Rectal smooth muscle tissue (tissue), 1 donor: ENCODE data around the gene IGF1R.

Experiments used
- H3K27ac ChIP-seq: one replicate; pipeline ENCODE4 v1.7.0; 2013; ENCODE audit warnings: low read depth, low read length, inconsistent platforms
- H3K27me3 ChIP-seq: one replicate; pipeline ENCODE4 v1.7.0; 2013; ENCODE audit warnings: low read length; ENCODE audit not compliant: control insufficient read depth, insufficient read depth
- H3K36me3 ChIP-seq: one replicate; pipeline ENCODE4 v1.7.0; 2013; ENCODE audit warnings: low read length; ENCODE audit not compliant: control insufficient read depth, insufficient read depth
- H3K4me1 ChIP-seq: one replicate; pipeline ENCODE4 v1.7.0; 2013; ENCODE audit warnings: low read length; ENCODE audit not compliant: control insufficient read depth, insufficient read depth
- H3K4me3 ChIP-seq: one replicate; pipeline ENCODE4 v1.7.0; 2013; ENCODE audit warnings: low read length
- H3K9ac ChIP-seq: one replicate; pipeline ENCODE4 v1.7.0; 2013; ENCODE audit warnings: low read length

IGF1R gene

DNA sequence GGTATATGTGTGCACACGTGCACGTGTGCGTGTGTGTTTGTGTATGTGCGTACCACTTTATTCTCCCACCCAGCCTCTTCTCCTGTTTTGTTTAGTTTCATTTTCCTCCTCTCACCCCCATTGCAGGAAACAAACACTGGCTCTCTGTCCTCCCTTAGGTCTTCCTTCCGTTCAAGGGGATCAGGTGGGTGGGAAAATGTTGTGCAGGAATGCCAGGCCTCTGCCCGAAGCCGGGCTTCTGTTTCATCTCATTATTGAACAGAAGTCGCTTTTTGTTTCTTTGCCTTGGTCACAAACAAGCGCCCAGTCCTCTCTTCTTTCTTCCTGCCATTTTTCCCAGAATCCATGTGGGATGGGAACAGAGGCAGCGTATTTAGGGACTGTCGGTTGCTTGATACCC is 69.6 kb downstream of the IGF1R start:
- no peak overlapping the region for H3K4me3 ChIP-seq
- H3K27ac ChIP-seq: peak overlapping the region; percentile 62
- H3K27me3 ChIP-seq: no peaks in the 10 kb centered on the region
- H3K9ac ChIP-seq: no peak overlapping the region
- H3K4me1 ChIP-seq: peaks cover 45% of the 10 kb centered on the region
- H3K36me3 ChIP-seq: no peaks in the 10 kb centered on the region

GRCh38 chr15:98718426-98719136 is 70.2 kb downstream of the IGF1R start:
- Histone ChIP-seq H3K9ac (no peak overlapping the region), H3K36me3 (no peaks in the 10 kb centered on the region), H3K27me3 (no peaks in the 10 kb centered on the region), H3K4me3 (no peak overlapping the region), H3K4me1 (peaks cover 39% of the 10 kb centered on the region), H3K27ac (peak overlapping the region; percentile 62)

DNA sequence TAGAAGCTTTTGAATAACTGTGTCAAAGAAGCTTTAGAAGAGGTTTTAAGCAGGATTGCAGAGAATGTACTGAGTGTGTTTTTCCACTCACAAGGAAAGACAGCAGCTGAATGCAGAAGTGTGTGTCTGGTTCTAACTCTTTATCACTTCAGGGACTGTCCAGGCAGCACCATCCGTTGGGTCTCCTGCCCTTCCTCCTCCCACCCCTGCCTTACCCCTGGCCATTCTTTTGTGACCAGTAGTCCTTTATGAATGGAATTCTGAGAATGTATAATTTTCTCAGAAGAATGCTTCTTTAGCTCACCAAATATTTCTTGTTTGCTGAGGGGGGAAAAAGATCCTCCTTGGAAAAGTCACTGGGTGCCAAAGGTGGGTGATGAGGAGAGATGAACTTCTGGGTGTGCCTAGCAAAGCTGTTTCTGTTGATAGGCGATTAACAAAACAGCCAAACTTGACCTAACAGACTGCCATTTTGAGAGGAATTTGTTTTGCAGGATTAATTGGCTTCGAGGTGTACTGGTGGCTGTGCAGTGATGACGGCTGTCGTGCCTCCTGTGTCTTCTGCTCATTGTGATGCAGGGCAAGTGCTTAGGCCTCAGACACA is 70.9 kb downstream of the IGF1R start:
- H3K36me3 ChIP-seq: no peaks in the 10 kb centered on the region
- no peaks in the 10 kb centered on the region for H3K27me3 ChIP-seq
- peak overlapping the region; percentile 33 for H3K27ac ChIP-seq
- peaks cover 35% of the 10 kb centered on the region for H3K4me1 ChIP-seq
- H3K9ac ChIP-seq: no peak overlapping the region
- H3K4me3 ChIP-seq: no peak overlapping the region

DNA sequence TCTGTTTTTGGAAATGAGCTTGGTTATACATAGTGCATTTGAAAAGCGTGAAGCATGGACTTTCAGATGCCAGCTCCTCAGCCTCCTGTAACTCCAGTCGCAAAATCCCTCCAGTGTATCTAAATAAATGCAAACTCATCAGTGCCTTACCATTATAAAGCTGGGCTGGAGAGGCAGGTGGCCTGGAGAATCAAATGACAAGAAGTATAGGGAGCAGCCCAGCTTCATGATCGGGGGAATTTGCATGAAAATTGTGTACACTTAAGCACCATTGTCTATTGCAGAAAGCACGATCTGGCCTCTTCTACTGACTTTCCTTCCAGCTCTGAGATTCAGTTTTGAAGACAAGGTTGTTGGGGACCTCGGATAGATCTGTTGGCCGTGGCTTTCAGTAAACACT is 71.7 kb downstream of the IGF1R start:
- Histone ChIP-seq H3K4me3 (no peak overlapping the region), H3K27me3 (no peaks in the 10 kb centered on the region), H3K4me1 (peaks cover 30% of the 10 kb centered on the region), H3K27ac (no peak overlapping the region), H3K9ac (no peak overlapping the region), H3K36me3 (no peaks in the 10 kb centered on the region)

GRCh38 chr15:98720577-98721565 is 72.5 kb downstream of the IGF1R start:
- Histone ChIP-seq H3K27me3 (no peaks in the 10 kb centered on the region), H3K4me1 (peaks cover 22% of the 10 kb centered on the region), H3K4me3 (no peak overlapping the region), H3K9ac (no peak overlapping the region), H3K27ac (no peak overlapping the region), H3K36me3 (no peaks in the 10 kb centered on the region)

GRCh38 chr15:98722209-98722608 is 73.9 kb downstream of the IGF1R start:
- no peak overlapping the region for H3K4me3 ChIP-seq
- H3K4me1 ChIP-seq: peaks cover 20% of the 10 kb centered on the region
- no peaks in the 10 kb centered on the region for H3K27me3 ChIP-seq
- H3K36me3 ChIP-seq: no peaks in the 10 kb centered on the region
- H3K27ac ChIP-seq: no peak overlapping the region
- no peak overlapping the region for H3K9ac ChIP-seq

DNA sequence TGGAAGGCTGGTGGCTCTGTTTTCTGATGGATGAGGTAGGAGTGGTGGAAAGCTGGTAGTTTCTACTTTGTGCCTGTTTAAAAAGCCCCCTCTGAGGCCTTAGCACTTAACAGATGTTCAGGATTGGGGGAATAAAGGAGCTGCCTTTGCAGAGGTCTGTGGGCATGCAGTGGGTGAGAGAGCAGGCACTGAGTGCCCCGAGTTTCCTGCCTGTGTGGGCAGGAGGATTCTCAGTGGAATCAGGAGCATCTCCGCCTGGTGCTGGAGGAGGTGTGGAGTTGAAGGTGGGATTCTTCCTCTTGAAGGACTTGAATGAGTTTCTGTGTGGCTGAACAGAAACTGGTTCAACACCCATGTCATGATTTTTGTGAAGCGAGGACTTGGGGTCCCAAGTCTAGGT is 74.3 kb downstream of the IGF1R start:
- Histone ChIP-seq H3K4me1 (peaks cover 24% of the 10 kb centered on the region), H3K27ac (no peak overlapping the region), H3K36me3 (no peaks in the 10 kb centered on the region), H3K27me3 (no peaks in the 10 kb centered on the region), H3K4me3 (no peak overlapping the region), H3K9ac (no peak overlapping the region)

- no peaks in the 10 kb centered on the region for H3K36me3 ChIP-seq
- no peaks in the 10 kb centered on the region for H3K27me3 ChIP-seq
- H3K27ac ChIP-seq: no peak overlapping the region
- peaks cover 23% of the 10 kb centered on the region for H3K4me1 ChIP-seq
- H3K4me3 ChIP-seq: no peak overlapping the region
- H3K9ac ChIP-seq: no peak overlapping the region
Measured at GRCh38 chr15:98723195-98723594, 74.9 kb downstream of the IGF1R start.

GRCh38 chr15:98724048-98724447 is 75.7 kb downstream of the IGF1R start:
- H3K9ac ChIP-seq: no peak overlapping the region
- no peaks in the 10 kb centered on the region for H3K36me3 ChIP-seq
- no peak overlapping the region for H3K27ac ChIP-seq
- no peak overlapping the region for H3K4me3 ChIP-seq
- no peaks in the 10 kb centered on the region for H3K27me3 ChIP-seq
- H3K4me1 ChIP-seq: peaks cover 29% of the 10 kb centered on the region

GRCh38 chr15:98724494-98724893 is 76.2 kb downstream of the IGF1R start:
- Histone ChIP-seq H3K9ac (no peak overlapping the region), H3K27me3 (no peaks in the 10 kb centered on the region), H3K4me3 (no peak overlapping the region), H3K4me1 (peaks cover 29% of the 10 kb centered on the region), H3K27ac (no peak overlapping the region), H3K36me3 (no peaks in the 10 kb centered on the region)

DNA sequence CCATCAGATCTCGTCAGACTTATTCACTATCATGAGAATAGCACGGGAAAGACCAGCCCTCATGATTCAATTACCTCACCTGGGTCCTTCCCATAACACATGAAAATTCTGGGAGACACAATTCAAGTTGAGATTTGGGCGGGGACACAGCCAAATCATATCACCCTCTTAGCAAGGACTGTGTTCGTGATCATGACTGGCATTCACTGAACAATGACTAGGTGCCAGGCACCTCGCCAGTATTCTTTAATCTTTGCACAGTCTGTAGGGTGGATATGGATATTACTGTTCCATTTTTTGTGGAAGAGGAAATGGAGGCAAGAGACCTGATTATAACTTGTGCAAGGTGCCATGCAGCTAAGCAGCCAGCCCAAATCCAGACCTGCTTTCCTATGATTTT is 77.5 kb downstream of the IGF1R start:
- no peaks in the 10 kb centered on the region for H3K27me3 ChIP-seq
- peaks cover 33% of the 10 kb centered on the region for H3K4me1 ChIP-seq
- no peak overlapping the region for H3K4me3 ChIP-seq

More for the DNA sequence above, 77.5 kb downstream of the IGF1R start:
- no peaks in the 10 kb centered on the region for H3K36me3 ChIP-seq
- no peak overlapping the region for H3K9ac ChIP-seq
- no peak overlapping the region for H3K27ac ChIP-seq
